SHP77 (cell line): ENCODE results near the gene JMY.

Experiments
- DNase-seq, 2 experiments: peaks; one replicate each; lab custom pipeline; 2025; lab: John Stamatoyannopoulos, UW

JMY gene, protein sequence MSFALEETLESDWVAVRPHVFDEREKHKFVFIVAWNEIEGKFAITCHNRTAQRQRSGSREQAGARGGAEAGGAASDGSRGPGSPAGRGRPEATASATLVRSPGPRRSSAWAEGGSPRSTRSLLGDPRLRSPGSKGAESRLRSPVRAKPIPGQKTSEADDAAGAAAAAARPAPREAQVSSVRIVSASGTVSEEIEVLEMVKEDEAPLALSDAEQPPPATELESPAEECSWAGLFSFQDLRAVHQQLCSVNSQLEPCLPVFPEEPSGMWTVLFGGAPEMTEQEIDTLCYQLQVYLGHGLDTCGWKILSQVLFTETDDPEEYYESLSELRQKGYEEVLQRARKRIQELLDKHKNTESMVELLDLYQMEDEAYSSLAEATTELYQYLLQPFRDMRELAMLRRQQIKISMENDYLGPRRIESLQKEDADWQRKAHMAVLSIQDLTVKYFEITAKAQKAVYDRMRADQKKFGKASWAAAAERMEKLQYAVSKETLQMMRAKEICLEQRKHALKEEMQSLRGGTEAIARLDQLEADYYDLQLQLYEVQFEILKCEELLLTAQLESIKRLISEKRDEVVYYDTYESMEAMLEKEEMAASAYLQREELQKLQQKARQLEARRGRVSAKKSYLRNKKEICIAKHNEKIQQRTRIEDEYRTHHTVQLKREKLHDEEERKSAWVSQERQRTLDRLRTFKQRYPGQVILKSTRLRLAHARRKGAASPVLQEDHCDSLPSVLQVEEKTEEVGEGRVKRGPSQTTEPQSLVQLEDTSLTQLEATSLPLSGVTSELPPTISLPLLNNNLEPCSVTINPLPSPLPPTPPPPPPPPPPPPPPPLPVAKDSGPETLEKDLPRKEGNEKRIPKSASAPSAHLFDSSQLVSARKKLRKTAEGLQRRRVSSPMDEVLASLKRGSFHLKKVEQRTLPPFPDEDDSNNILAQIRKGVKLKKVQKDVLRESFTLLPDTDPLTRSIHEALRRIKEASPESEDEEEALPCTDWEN

DNA sequence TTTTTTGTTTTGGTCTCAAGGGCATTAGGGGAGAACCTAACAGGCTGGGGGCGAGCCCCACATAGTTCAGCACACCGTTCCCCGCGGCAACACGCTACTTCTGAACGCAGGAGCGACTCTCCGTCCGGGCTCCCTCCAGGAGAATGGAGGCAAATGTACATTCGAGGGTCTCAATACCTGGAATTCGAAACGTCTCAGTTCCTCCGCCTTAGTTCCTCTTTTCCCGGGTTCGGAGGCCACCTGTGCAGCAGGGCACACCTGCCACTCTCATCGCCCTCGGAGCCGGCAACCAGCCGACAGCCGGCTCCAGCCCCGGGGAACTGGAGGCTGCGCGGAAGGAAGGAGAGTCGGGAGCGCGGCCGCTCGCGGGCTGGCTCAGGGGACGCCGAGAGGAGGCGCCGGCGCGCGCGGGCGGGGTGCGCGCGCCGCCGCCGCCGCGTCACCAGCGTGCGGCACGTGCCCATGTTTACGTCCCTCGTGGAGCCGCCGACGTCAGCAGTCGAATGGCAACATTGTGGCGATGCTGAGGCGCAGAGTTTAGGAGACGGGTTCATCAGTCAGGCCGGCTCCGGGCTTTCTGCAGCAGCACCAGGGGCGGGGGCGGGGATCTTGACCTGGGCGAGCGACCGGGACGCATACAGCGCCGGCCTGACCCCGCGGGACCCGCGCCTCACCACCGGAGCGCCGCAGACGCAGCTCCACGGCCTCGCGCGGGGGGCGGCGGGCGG lies at the start of gene JMY:
JMY (plus strand) TSS at position 498 of the 728 bp plus-strand sequence. CDS start 520 bp downstream, outside the sequence.
- DNase-seq: peak; percentile 69 to 88

DNA sequence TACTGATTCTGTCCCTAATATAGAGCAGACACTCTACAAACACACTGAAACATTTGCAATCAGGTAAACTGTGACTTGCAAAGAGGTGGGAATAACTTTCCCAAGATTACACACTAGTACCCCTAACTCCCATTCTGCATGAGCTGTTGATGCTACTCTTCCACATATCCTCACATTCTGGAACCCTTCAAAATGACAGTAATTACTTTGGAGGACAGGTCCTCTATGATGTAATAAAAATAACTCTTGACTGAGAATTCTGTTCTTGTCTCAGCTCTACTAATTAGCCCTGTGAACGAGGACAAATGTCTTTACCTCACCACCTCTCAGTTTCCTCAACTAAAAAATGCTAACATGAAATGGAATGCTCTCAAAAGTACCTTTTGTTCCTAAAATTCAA lies 49.5 kb upstream of the JMY start:
- no peak for DNase-seq

GRCh38 chr5:79189439-79190234 lies 46.3 kb upstream of the JMY start:
- no peak for DNase-seq

- no peak for DNase-seq
Measured at GRCh38 chr5:79190235-79190529, 45.7 kb upstream of the JMY start.

- DNase-seq: peak in 1 of 2 experiments; percentile 18
Measured at GRCh38 chr5:79191457-79191856, 44.5 kb upstream of the JMY start.

DNA sequence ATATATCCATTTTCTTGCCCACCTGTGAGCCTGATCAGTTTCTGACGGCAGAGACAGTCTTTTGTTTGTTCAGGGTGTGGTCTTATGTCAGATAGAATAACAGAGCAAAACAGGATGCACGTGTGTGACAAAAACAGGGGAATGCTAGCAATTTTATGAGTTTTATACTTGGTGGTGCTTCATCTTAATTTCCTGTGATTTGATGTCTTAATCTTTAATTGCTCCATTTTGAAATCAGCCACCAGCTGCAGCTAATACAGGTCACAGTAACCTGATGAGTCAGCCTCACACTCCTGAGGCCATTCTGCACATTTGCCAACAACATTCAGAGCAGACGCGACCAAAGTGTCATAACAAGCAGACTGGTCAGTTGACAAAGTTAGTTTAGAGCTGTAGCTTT lies 42.3 kb upstream of the JMY start:
- no peak for DNase-seq

DNA sequence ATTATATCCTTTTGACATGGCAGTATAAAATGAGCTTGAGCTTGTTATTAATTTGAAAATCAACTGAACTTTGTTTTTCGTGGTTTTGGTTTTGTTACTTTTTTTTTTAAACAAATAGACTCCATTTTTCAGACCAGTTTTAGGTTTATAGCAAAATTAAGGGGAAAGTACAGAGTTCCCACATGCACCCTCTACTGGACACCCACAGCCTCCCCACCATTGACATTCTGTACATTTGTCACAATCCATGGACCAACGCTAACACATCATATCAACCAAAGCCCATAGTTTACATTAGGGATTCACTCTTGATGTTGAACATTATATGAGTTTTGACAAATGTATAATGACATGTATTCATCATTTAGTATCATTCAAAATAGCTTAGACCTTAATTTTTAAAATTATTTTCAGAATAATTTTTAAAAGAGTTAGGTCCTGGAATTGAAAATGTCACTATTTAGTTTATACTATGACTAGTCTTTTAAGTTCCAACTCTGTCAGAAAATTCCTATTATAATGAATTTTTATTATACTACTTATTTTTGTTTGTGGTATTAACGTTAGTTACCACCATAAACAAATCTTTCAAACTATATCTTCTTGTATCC lies 35.3 kb upstream of the JMY start:
- no peak for DNase-seq

GRCh38 chr5:79201206-79201605 lies 34.7 kb upstream of the JMY start:
- DNase-seq: no peak

GRCh38 chr5:79202076-79202475 lies 33.9 kb upstream of the JMY start:
- no peak for DNase-seq

DNA sequence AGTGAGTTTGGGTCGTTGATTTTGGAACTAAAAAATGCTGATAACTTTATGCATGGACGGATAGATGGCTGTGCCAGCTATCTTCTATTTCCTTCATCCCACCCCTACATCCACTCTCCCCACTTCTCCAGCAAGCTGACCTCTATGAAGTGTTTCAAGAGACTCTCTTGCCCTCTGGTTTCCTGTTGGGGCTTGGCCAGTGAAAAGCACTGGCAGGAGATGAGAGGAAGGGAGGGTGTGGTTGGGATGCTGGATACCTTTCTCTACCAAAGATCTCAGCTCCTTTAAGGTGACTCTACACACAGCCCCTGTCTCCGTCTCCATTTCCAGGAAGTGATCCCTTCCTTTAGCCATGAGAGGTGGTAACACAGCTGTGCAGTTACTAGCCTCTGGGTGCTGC lies 30.0 kb upstream of the JMY start:
- DNase-seq: no peak

GRCh38 chr5:79206541-79206940 lies 29.4 kb upstream of the JMY start:
- no peak for DNase-seq

GRCh38 chr5:79209505-79209904 lies 26.4 kb upstream of the JMY start:
- no peak for DNase-seq

GRCh38 chr5:79224286-79224984 lies 11.5 kb upstream of the JMY start:
- DNase-seq: no peak

- DNase-seq: no peak
Measured at GRCh38 chr5:79225026-79225425, 10.9 kb upstream of the JMY start.

DNA sequence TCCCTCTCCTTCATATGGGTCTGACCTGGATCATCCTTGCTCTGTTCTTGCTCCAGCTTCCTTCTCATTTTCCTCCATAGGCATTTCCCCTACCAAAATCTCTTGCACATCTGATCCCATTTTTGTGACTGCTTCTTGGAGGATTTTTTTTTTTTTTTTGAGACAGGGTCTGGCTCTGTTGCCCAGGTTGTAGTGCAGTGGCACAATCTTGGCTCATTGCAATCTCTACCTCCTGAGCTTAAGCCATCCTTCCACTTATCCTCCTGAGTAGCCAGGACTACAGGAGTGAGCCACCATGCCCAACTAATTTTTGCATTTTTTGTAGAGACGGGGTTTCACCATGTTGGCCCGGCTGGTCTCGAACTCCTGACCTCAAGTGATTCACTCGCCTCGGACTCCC lies 10.5 kb upstream of the JMY start:
- DNase-seq: no peak

- DNase-seq: no peak
Measured at GRCh38 chr5:79227484-79228025, 8.4 kb upstream of the JMY start.

DNA sequence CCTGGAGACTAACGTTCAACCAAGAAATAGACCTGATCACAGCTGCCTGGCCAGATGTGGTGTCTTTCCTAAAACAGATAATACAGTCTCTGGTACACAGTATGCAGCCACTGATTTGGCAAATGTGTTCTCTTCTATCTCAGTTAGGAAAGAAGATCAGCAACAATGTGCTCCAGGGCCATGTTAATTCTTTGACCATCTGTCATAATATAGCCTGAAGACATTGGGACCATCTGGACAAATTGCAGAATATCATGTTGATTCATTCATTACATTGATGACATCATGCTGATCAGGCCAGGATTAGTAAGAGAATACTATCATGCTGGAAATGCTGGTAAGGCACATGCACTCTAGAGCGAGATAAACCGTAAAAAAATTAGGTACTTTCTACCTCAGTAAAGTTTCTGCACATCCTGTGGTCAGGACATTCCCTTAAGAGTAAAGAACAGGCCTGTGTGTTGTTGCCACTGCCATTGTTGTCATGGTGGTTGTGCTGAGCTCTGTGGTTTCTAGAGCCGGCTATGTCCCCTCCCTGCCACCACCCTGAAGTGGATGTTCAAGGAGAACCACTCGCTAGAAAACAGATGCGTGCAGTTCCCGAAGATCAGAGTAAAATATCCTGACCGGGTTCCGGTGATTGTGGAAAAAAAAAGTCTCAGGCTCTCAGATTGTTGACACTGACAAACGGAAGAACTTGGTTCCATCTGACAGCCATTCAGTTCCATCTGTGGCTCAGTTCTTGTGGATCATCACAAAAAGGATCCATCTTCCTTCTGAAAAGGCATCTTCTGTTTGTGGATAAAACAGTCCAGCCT lies 6.4 kb upstream of the JMY start:
- no peak for DNase-seq

DNA sequence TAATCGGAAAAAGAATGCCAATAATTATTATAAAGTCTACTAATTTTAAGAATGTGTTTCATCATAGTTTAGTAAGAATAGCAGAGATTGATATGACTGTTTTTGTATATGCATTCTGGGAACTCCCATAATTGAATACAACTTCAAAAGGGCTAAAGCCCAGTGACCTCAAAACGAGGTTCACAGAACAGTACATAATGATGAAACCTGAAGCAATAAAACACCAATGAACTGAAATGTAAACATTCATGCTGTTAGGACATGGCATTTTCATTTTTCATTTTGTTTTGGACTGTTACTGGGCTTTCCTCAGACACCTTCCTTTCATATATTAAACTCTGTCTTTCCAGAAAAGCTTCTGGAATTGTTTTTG lies 684 bp upstream of the JMY start:
- DNase-seq: no peak

GRCh38 chr5:79236362-79236969 lies 535 bp downstream of the JMY start:
- DNase-seq: peak in 1 of 2 experiments; percentile 0
